Measurements from ENCODE around the gene NOP14.
"Not testable (repeated sequence)": the region's sequence is repeated elsewhere in the genome, so short reads cannot be mapped to it uniquely, and the experiment has no call there.

NOP14 gene

DNA sequence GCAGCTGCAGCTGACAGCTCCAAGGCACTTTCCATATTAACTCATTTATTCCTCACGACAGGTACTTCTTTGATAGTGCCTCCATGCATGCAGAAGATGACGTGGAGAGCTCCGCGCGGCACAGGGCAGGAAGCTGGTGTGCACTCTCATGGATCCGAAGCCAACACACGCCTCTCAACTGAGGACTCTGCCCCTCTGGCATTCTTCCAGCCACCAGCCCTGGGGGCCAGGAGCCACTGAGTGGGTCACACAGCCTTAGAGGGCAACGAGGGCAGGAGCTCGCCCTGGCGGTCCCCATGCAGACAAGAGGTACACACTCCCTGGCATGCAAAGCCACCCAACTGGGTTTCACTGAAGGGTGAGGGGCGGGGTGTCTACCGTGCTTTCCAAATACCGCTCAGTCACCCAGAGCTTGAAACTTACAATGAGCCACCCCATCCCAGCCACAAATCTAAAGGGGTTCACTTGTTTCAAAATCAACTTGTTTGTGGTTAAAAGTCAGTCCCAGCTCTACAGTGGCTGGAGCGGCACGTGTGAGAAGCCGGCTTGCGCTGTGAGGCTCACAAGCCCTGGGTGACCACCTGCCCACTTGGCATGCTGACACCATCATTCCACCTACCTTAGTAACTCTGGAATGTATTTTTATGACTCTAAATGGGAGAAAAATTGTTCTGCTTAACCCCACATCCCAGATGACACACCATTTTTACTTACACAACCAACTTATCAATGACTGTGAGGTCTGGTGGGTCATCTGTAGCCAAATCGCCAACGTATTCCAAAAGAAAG lies 16.2 kb downstream of the NOP14 start:
- TF ChIP-seq POLR2AphosphoS5 (IDR thresholded peaks at IDR 0.05; ENCODE audit: low read depth): 0 out of 2 replicates have a peak, but pooled peaks have one; percentile 14
- TF ChIP-seq, protein P1, sequence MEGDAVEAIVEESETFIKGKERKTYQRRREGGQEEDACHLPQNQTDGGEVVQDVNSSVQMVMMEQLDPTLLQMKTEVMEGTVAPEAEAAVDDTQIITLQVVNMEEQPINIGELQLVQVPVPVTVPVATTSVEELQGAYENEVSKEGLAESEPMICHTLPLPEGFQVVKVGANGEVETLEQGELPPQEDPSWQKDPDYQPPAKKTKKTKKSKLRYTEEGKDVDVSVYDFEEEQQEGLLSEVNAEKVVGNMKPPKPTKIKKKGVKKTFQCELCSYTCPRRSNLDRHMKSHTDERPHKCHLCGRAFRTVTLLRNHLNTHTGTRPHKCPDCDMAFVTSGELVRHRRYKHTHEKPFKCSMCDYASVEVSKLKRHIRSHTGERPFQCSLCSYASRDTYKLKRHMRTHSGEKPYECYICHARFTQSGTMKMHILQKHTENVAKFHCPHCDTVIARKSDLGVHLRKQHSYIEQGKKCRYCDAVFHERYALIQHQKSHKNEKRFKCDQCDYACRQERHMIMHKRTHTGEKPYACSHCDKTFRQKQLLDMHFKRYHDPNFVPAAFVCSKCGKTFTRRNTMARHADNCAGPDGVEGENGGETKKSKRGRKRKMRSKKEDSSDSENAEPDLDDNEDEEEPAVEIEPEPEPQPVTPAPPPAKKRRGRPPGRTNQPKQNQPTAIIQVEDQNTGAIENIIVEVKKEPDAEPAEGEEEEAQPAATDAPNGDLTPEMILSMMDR (IDR thresholded peaks at IDR 0.05; ENCODE audit: insufficient read depth, low read length): no peak
- no peak for DNase-seq (ENCODE audit: low read depth in 1 of 2, low spot score in 1 of 2)
- Histone ChIP-seq H3K27me3 (ENCODE audit: insufficient read depth, poor library complexity, severe bottlenecking) (no peaks in the 10 kb centered on the region), H3K27ac (replicated peaks) (no peak overlapping the region), H3K4me3 (replicated peaks; ENCODE audit: insufficient read depth, low read length) (no peak overlapping the region)

DNA sequence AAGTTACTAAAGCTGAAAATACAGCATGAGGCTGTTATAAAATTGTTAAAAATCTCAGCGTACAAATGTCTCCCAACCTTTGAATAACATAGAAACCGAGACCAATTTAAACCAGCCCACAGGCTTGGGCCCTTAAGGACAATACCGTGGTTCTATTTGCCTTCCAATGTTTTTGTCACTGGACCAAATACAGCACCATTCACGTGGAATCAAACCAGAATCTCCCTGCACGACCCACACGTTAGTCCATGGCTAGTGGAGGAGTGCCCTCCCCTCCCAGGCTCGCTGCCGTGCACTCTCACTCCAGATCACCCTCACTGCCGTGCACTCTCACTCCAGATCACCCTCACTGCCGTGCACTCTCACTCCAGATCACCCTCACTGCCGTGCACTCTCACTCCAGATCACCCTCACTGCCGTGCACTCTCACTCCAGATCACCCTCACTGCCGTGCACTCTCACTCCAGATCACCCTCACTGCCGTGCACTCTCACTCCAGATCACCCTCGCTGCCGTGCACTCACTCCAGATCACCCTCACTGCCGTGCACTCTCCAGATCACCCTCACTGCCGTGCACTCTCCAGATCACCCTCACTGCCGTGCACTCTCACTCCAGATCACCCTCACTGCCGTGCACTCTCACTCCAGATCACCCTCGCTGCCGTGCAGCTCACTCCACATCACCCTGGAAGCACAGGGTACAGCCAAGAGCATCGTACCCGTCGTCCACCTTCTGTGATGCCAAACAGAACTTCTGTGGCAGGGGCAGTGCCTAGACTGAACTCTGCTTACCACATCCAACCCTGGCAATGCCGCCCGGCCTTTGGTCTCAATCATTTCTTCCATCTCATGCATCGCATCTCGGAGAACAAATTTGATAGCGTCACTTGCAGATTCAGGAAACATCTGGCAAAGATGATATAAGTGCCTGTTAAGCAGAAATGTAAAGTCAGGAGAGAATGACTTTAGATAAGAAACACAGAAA lies 17.3 kb downstream of the NOP14 start:
- H3K27ac ChIP-seq (replicated peaks); DNase-seq (ENCODE audit: low read depth in 1 of 2, low spot score in 1 of 2); H3K27me3 ChIP-seq (ENCODE audit: insufficient read depth, poor library complexity, severe bottlenecking); H3K4me3 ChIP-seq (replicated peaks; ENCODE audit: insufficient read depth, low read length): not testable (repeated sequence)

DNA sequence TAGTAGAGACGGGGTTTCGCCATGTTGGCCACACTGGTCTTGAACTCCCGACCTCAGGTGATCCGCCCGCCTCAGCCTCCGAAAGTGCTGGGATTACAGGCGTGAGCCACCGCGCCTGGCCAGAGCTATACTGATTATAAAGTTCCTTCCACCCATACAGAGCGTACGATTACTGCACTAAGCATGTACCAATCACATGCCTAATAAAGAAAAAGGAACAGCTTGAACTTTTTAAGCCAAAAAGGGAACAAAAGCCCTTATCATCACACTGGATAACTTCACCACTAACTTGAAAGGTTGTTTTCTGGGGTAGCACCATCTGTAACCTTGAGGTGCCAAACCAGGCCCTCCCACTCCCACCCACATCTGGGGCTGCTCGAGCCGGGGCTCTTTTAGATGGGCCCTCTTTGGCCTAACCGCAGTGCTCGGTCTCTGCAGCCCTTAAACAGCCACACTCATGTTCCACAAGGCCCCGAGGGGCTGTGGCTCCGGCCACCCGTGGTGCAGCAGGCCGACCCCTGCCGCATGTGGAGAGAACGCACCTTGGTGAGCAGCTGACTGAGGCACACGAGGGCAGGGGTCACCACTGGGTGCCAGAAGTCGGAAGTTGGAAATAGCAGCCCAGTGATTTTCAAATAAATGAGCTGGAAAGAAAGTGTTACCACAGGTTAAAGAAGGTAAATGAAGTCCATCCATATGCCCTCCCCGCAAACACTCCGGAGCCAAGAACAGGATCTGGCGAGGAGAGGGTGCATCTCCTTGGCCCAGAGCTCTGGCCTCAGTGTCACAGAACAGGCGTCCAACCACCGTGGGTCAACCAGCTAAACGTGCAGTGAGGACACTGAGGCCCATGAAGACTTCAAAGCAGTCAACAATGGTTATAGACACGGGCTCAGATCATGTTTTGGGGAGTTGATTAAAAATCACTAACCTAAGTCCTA lies 18.4 kb downstream of the NOP14 start:
- no peak overlapping the region for H3K27ac ChIP-seq (replicated peaks)
- no peak for DNase-seq (ENCODE audit: low read depth in 1 of 2, low spot score in 1 of 2)
- H3K27me3 ChIP-seq (ENCODE audit: insufficient read depth, poor library complexity, severe bottlenecking): no peaks in the 10 kb centered on the region
- TF ChIP-seq POLR2AphosphoS5 (IDR thresholded peaks at IDR 0.05; ENCODE audit: low read depth): 0 out of 2 replicates have a peak, but pooled peaks have one; percentile 24
- TF ChIP-seq, protein P2, sequence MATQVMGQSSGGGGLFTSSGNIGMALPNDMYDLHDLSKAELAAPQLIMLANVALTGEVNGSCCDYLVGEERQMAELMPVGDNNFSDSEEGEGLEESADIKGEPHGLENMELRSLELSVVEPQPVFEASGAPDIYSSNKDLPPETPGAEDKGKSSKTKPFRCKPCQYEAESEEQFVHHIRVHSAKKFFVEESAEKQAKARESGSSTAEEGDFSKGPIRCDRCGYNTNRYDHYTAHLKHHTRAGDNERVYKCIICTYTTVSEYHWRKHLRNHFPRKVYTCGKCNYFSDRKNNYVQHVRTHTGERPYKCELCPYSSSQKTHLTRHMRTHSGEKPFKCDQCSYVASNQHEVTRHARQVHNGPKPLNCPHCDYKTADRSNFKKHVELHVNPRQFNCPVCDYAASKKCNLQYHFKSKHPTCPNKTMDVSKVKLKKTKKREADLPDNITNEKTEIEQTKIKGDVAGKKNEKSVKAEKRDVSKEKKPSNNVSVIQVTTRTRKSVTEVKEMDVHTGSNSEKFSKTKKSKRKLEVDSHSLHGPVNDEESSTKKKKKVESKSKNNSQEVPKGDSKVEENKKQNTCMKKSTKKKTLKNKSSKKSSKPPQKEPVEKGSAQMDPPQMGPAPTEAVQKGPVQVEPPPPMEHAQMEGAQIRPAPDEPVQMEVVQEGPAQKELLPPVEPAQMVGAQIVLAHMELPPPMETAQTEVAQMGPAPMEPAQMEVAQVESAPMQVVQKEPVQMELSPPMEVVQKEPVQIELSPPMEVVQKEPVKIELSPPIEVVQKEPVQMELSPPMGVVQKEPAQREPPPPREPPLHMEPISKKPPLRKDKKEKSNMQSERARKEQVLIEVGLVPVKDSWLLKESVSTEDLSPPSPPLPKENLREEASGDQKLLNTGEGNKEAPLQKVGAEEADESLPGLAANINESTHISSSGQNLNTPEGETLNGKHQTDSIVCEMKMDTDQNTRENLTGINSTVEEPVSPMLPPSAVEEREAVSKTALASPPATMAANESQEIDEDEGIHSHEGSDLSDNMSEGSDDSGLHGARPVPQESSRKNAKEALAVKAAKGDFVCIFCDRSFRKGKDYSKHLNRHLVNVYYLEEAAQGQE (IDR thresholded peaks at IDR 0.05; ENCODE audit: insufficient replicate concordance, low read depth): no peak
- no peak overlapping the region for H3K4me3 ChIP-seq (replicated peaks; ENCODE audit: insufficient read depth, low read length)

DNA sequence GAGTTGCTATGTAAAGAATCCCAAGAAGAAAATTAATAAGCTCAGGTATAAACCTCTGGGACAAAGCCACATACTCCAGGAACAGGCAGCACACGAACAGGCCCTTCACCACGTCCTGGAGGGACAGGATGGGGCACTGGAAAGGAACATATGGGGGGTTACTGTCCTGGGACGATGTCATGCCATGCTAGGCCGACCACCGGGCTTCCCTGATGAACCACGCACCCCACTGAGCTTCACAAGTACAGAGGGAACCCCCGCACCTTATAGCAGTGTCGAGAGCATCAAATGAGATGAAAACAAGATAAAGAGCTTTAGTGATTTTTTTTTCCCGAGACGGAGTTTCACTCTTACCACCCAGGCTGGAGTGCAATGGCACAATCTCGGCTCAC lies 19.1 kb downstream of the NOP14 start:
- DNase-seq (ENCODE audit: low read depth in 1 of 2, low spot score in 1 of 2): no peak
- TF ChIP-seq SPI1 (IDR thresholded peaks at IDR 0.05; ENCODE audit: borderline replicate concordance, low read depth) (no peak), POLR2AphosphoS5 (IDR thresholded peaks at IDR 0.05; ENCODE audit: low read depth) (no peak), GABPA (IDR thresholded peaks at IDR 0.05; ENCODE audit: low read depth) (no peak)
- TF ChIP-seq, protein P2 (IDR thresholded peaks at IDR 0.05; ENCODE audit: insufficient replicate concordance, low read depth): no peak
- TF ChIP-seq, protein P1 (IDR thresholded peaks at IDR 0.05; ENCODE audit: insufficient read depth, low read length): no peak
- Histone ChIP-seq H3K27me3 (ENCODE audit: insufficient read depth, poor library complexity, severe bottlenecking) (no peaks in the 10 kb centered on the region), H3K4me3 (replicated peaks; ENCODE audit: insufficient read depth, low read length) (no peak overlapping the region), H3K27ac (replicated peaks) (no peak overlapping the region)
